HFFc6 (cell line): ENCODE results near the gene SPATA45. TPM values are rescaled to one million over a fixed set of nuclear protein-coding genes. Genes with fewer than 3 reads are reported as not detected.

Experiments
- DNase-seq: peaks from one replicate; pipeline ENCODE4 v3.0.0-alpha.2; 2018
- H3K27ac Mint-ChIP-seq: 2 replicates; pipeline ENCODE4 v1.8.0; 2020; ENCODE audit warnings: mild to moderate bottlenecking, mixed read lengths
- H3K27me3 Mint-ChIP-seq: 2 replicates; pipeline ENCODE4 v1.8.0; 2021; ENCODE audit warnings: mild to moderate bottlenecking, moderate library complexity, mixed read lengths; ENCODE audit not compliant: insufficient read depth
- H3K36me3 Mint-ChIP-seq: 2 replicates; pipeline ENCODE4 v1.8.0; 2021; ENCODE audit warnings: low read depth, mixed read lengths
- H3K4me1 Mint-ChIP-seq: 2 replicates; pipeline ENCODE4 v1.8.0; 2020; ENCODE audit warnings: low read depth, mixed read lengths
- H3K4me3 Mint-ChIP-seq: 2 replicates; pipeline ENCODE4 v1.8.0; 2020; ENCODE audit warnings: mild to moderate bottlenecking, moderate library complexity, mixed read lengths
- H3K9me3 Mint-ChIP-seq: 2 replicates; pipeline ENCODE4 v1.8.0; 2020; ENCODE audit warnings: mild to moderate bottlenecking, mixed read lengths
- CTCF ChIP-seq: fragments of 200-600 bp; sonication (generic); IDR thresholded peaks from 2 replicates; pipeline ENCODE4 v1.5.0; 2021; ENCODE audit warnings: antibody characterized with exemption, mild to moderate bottlenecking
- total RNA-seq, 6 experiments: library from RNA; stranded (reverse); fragmentation: NEBNext Ultra II Directional; extraction: Animal tissue kit (Norgen Biotek cat#: 25700); gene quantifications; 2 replicates in 1 of 6; 3 replicates in 5 of 6; pipeline ENCODE4 v1.2.3, GENCODE V29; 2021

The SPATA45 gene
- total RNA-seq, 6 experiments from 2014 or later = not detected

GRCh38 chr1:212783976-212784375 lies 63.5 kb downstream of the SPATA45 start:
- DNase-seq = no peak
- TF ChIP-seq CTCF = no peak
- Mint-ChIP-seq H3K27me3 (0 out of 2 replicates have a peak, but pooled peaks cover 2% of the 10 kb centered on the region), H3K9me3 (no peaks in the 10 kb centered on the region), H3K4me1 (peaks cover 17% of the 10 kb centered on the region), H3K4me3 (no peak overlapping the region), H3K27ac (no peak overlapping the region), H3K36me3 (peaks cover 7% of the 10 kb centered on the region)

DNA sequence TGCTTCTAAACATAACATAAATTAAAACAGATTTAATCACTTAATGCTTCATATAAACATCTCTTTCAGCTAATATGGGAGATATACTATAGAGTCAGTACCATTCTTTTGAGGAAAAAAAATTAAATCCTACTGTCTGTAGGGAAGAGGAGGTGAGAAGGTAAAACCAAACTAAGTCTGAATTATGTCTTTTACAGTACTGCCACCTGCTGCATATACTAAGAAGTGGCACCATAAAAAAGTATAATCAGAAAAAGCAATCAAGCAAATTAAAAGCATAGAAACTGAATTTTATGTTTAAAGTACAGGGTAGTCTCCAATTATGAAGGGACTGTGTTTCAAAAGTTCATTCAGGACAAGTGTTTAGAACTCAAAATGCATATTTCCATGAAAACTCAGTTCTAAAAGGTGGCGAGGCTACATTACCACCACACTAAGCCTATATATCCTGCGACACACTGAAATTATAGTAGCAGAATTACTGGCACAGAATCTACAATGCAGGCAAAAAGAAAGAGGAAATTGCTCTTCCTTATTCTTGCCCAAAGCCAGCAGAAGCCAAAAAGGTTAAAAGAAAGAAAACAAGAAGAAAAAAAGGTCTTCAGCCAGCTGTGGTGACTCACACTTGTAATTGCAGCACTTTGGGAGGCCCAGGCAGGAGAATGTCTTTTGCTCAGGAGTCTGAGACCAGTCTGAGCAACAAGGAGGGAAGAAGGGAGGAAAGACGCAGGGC lies 64.9 kb downstream of the SPATA45 start:
- Mint-ChIP-seq H3K36me3 (peaks cover 7% of the 10 kb centered on the region), H3K27ac (peak overlapping the region; percentile 2)
- peak; percentile 29 for DNase-seq

GRCh38 chr1:212781225-212781624 lies 66.2 kb downstream of the SPATA45 start:
- DNase-seq = no peak
- H3K4me1 Mint-ChIP-seq = peaks cover 12% of the 10 kb centered on the region
- no peak overlapping the region for H3K4me3 Mint-ChIP-seq
- no peaks in the 10 kb centered on the region for H3K9me3 Mint-ChIP-seq
- H3K27ac Mint-ChIP-seq = no peak overlapping the region
- TF ChIP-seq CTCF = no peak
- peaks cover 7% of the 10 kb centered on the region for H3K36me3 Mint-ChIP-seq
- H3K27me3 Mint-ChIP-seq = 0 out of 2 replicates have a peak, but pooled peaks cover 2% of the 10 kb centered on the region

More for the DNA sequence above, 64.9 kb downstream of the SPATA45 start:
- 0 out of 2 replicates have a peak, but pooled peaks cover 2% of the 10 kb centered on the region for H3K27me3 Mint-ChIP-seq
- TF ChIP-seq CTCF = peak; percentile 85
- H3K9me3 Mint-ChIP-seq = no peaks in the 10 kb centered on the region
- H3K4me1 Mint-ChIP-seq = peaks cover 12% of the 10 kb centered on the region
- H3K4me3 Mint-ChIP-seq = no peak overlapping the region

GRCh38 chr1:212780759-212781158 lies 66.7 kb downstream of the SPATA45 start:
- Mint-ChIP-seq H3K4me3 (no peak overlapping the region), H3K27me3 (no peaks in the 10 kb centered on the region), H3K9me3 (no peaks in the 10 kb centered on the region), H3K36me3 (peaks cover 7% of the 10 kb centered on the region), H3K4me1 (peaks cover 12% of the 10 kb centered on the region), H3K27ac (no peak overlapping the region)
- no peak for DNase-seq
- no peak for TF ChIP-seq CTCF

Other genes with a start within 250 kb of the SPATA45 start
- 1 to 10 TPM; 1.9 to 5.5 (median 4.8) TPM for gene ATF3, start 238.9 kb downstream of the SPATA45 start, total RNA-seq
- gene BATF3, start 147.8 kb downstream of the SPATA45 start, total RNA-seq = 1 to 10 TPM in 5 of 6 experiments, under 1 TPM in 1; 0.89 to 1.7 (median 1.4) TPM
- 10 to 100 TPM; 28.7 to 35.1 (median 30.4) TPM for gene NSL1, start 55.9 kb downstream of the SPATA45 start, total RNA-seq
- gene TATDN3, start 55.8 kb downstream of the SPATA45 start, total RNA-seq = 10 to 100 TPM in 5 of 6 experiments, 1 to 10 TPM in 1; 8.6 to 14.4 (median 12.1) TPM
- gene FLVCR1, start 10.6 kb upstream of the SPATA45 start, total RNA-seq = 1 to 10 TPM; 3.7 to 5.5 (median 4.8) TPM
- gene VASH2, start 102.9 kb upstream of the SPATA45 start, total RNA-seq = under 1 TPM in 1 of 6 experiments, not detected in 5; 0.10 TPM
- gene ANGEL2, start 168.2 kb upstream of the SPATA45 start, total RNA-seq = 10 to 100 TPM; 21.0 to 27.2 (median 24.4) TPM
- 10 to 100 TPM; 15.6 to 18.3 (median 17.3) TPM for gene RPS6KC1, start 203.6 kb upstream of the SPATA45 start, total RNA-seq